GM12891 (cell line): ENCODE measurements around the gene TAF5L.

Experiments used
- POLR2A ChIP-seq: IDR thresholded peaks from 2 replicates; pipeline ENCODE4 v1.6.1; 2011; ENCODE audit warnings: low read depth, low read length, control low read depth
- POLR2AphosphoS5 ChIP-seq: IDR thresholded peaks from 2 replicates; pipeline ENCODE4 v1.6.1; 2011; ENCODE audit warnings: low read depth, low read length, control low read depth
- TAF1 ChIP-seq: IDR thresholded peaks from 2 replicates; pipeline ENCODE4 v1.6.1; 2011; ENCODE audit warnings: low read depth, low read length, control low read depth

DNA sequence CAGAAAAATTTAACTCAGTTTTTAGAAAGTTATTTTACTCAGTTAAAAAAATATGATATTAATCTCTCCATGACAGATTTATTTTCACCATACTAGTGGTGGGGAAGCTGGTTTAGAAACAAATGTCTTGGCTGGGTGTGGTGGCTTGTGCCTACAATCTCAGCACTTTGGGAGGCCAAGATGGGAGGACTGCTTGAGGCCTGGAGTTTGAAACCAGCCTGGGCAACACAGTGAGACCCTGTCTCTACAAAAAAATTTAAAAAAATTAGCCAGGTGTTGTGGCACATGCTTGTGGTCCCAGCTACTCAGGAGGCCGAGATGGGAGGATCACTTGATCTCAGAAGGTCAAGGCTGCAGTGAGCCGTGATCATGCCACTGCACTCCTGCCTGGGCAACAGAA is 17.3 kb downstream of the TAF5L start:
- TF ChIP-seq POLR2A, result no peak
- TF ChIP-seq POLR2AphosphoS5, result no peak
- TF ChIP-seq TAF1, result no peak
